Bronchial epithelial cell (primary cell): ENCODE measurements around the gene BCAS3. TPM values are rescaled to one million over a fixed set of nuclear protein-coding genes. Genes with fewer than 3 reads are reported as not detected.

ENCODE experiments used
- DNase-seq: peaks from one replicate; pipeline ENCODE4 v3.0.0-alpha.2; 2010; ENCODE audit warnings: low read depth
- FAIRE-seq: peaks from 2 replicates; lab custom pipeline; 2011; peaks lifted over from hg19 to GRCh38; lab: Jason Lieb, UNC
- H3K27me3 ChIP-seq: 2 replicates; pipeline ENCODE4 v1.5.1; 2011; ENCODE audit warnings: low read length; ENCODE audit not compliant: control insufficient read depth, insufficient read depth
- H3K36me3 ChIP-seq: 2 replicates; pipeline ENCODE4 v1.5.1; 2011; ENCODE audit warnings: low read length; ENCODE audit not compliant: control insufficient read depth, insufficient read depth
- H3K4me3 ChIP-seq: 2 replicates; pipeline ENCODE4 v1.5.1; 2011; ENCODE audit warnings: mild to moderate bottlenecking, low read depth, low read length, control low read depth
- CTCF ChIP-seq: IDR thresholded peaks from 2 replicates; pipeline ENCODE4 v1.5.1; 2011; ENCODE audit warnings: mild to moderate bottlenecking, moderate library complexity, low read length, control low read depth, inconsistent platforms; ENCODE audit not compliant: insufficient read depth, severe bottlenecking
- total RNA-seq: library from RNA; depleted of rRNA; stranded (reverse); fragments of >200 nt; gene quantifications from 2 replicates; pipeline ENCODE4 v1.2.1, GENCODE V29; 2014

BCAS3 gene
- total RNA-seq, 1 donor from 2014 or later = 10.3 TPM

GRCh38 chr17:61390479-61390791 is 712.8 kb downstream of the BCAS3 start:
- TF ChIP-seq CTCF = no peak
- no peak for DNase-seq
- Histone ChIP-seq H3K27me3 (peaks cover 8% of the 10 kb centered on the region), H3K36me3 (no peaks in the 10 kb centered on the region), H3K4me3 (no peak overlapping the region)
- FAIRE-seq = no peak

DNA sequence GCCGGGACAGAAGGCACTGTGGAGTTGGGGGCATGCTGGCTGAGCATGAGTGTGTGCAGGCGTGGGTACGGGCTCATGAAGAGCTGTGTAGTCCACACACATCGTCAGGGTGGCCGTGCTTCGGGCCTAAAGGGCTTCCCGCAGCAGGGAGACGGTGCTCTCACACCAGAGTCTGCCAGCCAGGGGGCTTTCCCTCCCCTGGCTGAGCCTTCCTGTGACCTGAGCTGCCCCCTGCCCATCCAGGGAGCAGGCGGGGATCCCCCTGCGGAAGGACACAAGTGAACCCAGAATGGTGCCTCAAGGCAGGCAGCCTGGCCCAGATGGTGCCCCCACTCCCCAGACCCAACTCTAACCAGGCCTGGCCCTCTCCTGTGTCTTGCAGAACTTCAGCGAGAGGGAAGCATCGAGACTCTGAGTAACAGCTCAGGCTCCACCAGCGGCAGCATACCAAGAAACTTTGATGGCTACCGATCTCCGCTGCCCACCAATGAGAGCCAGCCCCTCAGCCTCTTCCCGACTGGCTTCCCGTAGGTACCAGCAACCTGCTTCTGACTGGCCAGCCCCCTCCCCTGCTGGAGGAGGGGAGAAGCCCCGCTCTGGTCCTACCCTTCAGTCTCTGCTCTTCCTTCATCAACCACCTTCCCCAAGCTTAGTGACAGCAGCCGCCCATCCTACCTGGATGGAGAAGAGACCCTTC is 714.1 kb downstream of the BCAS3 start:
- no peak overlapping the region for H3K4me3 ChIP-seq
- peaks cover 17% of the 10 kb centered on the region for H3K27me3 ChIP-seq
- DNase-seq = no peak
- H3K36me3 ChIP-seq = no peaks in the 10 kb centered on the region
- no peak for TF ChIP-seq CTCF
- no peak for FAIRE-seq

DNA sequence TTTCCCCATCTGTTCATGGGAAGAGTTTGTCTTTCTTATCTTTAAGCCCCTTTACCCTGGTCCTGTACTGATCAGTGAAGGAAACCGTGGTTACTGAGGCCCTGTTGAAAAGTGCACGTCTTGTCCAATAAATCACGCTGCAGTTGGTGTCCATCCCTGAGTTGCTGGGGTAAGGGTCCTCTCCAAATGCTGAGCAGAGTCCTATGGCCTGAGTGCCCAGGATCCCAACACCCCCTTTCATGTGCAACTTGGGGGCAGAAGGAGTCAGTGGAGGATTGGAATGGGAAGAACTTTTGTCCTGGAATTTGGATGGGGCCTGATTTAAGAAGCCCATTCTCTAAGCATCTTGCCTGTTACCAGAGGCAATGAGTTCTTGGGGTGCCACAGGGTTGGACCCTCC is 715.0 kb downstream of the BCAS3 start:
- no peak for TF ChIP-seq CTCF
- H3K36me3 ChIP-seq = no peaks in the 10 kb centered on the region
- FAIRE-seq (no peak), DNase-seq (no peak)
- peaks cover 22% of the 10 kb centered on the region for H3K27me3 ChIP-seq
- H3K4me3 ChIP-seq = no peak overlapping the region

GRCh38 chr17:61393550-61393903 is 715.9 kb downstream of the BCAS3 start:
- FAIRE-seq (no peak), DNase-seq (peak; percentile 36)
- Histone ChIP-seq H3K36me3 (no peaks in the 10 kb centered on the region), H3K27me3 (peaks cover 31% of the 10 kb centered on the region), H3K4me3 (no peak overlapping the region)
- TF ChIP-seq CTCF = peak; percentile 35

DNA sequence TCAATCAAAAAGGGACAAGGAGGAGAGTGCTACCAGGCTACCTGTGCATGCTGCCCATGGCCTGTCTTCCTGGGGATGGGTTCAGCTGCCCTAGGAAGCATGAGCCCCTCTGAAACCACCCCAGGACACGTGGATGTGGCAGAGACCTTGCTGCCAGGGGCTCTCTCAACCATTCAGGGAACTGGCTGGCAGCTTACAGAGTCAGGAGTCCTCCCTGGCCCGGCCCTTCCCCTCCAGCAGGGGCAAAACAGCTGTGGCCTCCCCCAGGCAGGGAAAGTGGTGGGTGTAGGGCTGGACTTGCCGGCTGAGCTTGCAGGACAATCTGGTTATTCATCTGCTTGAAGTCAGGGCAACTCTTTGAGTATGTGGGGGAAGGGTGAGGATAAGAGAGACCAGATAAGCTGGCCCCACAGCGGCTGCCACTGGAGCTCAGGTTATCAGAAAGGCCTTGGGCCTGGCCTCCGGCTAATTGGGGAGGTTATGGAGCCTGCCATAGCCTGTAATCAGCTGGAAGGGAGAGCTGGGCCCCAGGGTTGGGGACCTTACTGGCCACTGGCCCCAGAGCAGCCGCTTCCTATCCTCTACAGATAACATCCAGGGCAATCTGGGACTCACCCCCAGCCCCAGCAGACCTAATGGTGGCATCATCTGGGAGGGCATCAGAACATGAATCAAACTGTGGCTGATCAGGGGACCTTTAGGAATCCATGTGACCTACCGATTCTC is 716.4 kb downstream of the BCAS3 start:
- Histone ChIP-seq H3K4me3 (no peak overlapping the region), H3K27me3 (peaks cover 34% of the 10 kb centered on the region), H3K36me3 (no peaks in the 10 kb centered on the region)
- TF ChIP-seq CTCF = no peak
- DNase-seq (no peak), FAIRE-seq (no peak)
